Urothelium cell line (cell line): ENCODE data around the gene SMYD2.

Experiments used
- DNase-seq: peaks from one replicate; pipeline ENCODE4 v3.0.0; 2011; ENCODE audit warnings: low spot score, mixed read lengths
- FAIRE-seq: peaks from 2 replicates; lab custom pipeline; 2011; peaks lifted over from hg19 to GRCh38; lab: Jason Lieb, UNC

The SMYD2 gene

DNA sequence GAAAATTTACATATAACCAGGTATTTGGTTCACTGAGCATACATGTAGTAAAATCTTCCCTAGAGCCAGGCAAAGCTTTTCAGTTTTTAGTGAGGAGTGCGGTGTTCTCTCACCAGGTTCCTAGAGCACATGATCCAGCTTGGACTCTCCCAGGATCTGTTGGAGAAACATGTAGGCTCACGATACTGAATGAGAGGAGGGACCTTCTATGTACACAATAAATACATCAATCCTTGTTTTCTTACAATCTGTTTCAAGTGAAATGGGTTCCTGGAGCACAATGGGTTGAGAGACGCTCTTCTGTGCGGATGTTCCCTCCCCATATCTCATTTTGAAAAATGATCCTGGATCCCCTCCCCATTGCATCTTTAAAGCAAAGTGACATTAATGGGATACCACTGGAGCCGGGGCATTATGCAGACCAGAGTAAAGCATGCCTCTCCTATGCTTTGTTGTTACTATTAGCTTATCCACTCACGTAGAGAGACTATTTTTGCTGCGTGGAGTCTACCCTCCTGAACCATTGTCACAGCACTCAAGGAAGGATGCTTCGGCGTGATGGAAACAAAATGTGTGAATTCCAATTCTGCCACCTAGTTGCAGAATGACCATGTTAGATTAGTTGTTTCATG is 19.3 kb downstream of the SMYD2 start:
- FAIRE-seq (no peak), DNase-seq (no peak)

DNA sequence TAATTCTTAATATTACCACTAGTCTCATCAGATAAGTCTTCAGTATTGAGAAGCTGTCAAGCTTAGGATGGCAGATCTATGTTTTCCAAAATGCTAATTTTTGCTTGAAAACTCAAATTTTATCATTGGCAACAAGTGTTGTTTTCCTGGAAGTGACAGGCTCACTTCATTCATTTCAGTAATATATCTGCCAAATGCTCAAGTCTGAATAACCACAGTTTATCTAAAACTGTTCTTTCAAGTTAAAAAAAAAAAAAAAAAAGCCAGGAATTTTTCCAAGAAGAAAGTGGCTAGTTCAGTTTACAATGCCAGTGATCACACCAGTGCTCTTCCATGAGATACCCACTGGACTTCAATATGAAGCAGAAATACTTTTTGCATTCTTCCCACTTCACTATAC is 20.6 kb downstream of the SMYD2 start:
- FAIRE-seq: no peak
- no peak for DNase-seq

DNA sequence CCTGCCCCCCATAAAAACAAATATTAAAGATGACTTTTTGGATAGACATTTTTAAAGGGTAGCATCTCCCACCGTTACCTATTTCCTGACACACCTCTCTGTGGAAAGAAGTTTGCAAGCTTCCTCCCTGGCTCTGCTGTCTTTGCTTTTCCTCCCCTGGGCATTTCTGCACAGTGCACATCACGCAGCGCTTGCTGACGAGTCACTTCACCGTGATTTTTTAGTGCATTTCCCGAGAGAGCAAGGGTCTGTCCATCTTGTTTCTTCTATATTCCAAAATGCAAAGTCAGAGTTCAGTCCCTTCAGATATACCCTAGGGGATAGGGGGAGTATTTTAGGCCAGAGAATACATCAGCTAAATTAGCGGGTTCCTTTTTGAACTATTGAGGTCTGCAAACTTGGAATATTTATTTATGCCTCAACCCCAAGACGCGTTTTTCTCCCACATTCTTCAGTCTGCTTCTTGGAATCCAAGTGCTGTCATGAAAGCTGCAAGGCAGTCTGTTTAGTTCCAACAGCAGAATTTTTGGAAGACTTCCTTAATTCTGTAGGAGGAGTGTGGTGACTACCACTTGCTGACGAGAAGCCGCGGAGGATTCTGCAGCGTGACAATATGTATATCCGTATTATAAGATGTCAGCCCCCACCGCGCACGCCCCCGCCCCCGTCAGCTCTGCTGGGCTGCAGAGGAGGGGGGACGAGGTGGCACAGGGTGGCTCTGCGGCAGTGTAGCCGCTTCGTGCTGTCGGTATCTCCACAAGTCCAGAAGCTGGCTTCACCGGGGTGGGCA is 22.4 kb downstream of the SMYD2 start:
- DNase-seq (no peak), FAIRE-seq (no peak)

DNA sequence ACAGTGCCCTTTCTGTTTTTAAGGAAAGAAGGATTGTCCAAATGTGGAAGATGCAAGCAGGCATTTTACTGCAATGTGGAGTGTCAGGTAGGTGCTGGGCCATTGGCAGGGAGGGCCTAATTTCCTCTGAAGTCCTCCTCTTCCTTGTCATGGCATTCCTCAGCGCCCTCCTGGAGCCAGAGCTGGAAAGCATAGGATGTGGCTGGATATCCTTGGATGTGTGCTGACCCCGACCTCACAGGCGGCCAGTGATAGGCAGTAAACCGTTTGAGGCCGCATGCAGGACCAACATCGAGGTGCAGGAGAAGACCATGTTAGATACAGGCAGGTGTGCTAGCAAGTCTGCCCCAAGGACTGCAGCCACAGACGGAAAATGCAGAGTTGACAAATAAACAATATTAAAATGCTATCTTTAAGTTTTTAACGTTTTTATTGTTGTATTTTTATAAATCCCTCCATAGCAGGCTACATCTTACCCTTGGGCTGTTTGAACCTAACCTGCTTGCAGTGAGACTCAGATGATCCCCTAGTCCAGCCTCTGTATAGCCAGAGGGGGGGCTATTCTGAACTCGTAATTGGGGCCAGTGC is 24.3 kb downstream of the SMYD2 start:
- FAIRE-seq: no peak
- DNase-seq: no peak

DNA sequence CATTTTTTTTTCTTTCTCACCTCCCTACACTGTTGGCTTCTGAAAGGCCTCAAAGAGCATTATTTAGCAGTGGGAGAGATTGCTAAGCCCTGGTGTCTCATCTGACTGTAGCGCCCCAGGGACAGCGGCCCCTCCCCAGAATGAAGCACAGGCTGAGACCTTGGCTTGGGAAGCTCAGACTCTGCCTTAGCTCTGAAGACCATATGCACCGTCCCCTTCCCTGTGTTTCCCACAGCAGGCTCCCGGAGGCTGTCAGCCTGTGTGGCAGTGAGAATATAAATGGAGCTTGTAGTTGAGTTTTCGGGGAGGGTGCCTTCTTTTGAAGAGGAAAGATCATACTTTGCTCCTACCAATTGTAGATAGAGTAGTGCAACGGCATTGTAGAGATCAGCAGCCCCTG is 25.3 kb downstream of the SMYD2 start:
- DNase-seq (no peak), FAIRE-seq (no peak)

DNA sequence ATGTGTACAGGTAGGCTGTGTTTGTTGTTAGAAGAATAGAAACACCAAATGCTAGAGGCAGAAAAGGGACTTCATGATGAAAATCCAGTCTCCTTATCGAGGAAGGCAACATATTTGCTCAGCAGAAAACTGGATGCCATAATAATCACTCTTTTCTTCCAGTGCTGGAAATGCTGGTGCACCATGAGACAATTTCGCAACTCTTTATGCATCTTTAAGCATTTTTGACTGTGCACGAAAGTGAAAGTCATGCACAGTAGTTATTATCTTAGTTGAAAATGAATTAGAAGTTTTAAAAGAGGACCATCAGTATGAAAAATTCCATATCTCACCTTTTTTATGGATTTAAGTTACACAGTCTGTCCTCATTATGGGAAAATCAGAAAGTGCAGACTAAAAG is 29.1 kb downstream of the SMYD2 start:
- FAIRE-seq (no peak), DNase-seq (no peak)

DNA sequence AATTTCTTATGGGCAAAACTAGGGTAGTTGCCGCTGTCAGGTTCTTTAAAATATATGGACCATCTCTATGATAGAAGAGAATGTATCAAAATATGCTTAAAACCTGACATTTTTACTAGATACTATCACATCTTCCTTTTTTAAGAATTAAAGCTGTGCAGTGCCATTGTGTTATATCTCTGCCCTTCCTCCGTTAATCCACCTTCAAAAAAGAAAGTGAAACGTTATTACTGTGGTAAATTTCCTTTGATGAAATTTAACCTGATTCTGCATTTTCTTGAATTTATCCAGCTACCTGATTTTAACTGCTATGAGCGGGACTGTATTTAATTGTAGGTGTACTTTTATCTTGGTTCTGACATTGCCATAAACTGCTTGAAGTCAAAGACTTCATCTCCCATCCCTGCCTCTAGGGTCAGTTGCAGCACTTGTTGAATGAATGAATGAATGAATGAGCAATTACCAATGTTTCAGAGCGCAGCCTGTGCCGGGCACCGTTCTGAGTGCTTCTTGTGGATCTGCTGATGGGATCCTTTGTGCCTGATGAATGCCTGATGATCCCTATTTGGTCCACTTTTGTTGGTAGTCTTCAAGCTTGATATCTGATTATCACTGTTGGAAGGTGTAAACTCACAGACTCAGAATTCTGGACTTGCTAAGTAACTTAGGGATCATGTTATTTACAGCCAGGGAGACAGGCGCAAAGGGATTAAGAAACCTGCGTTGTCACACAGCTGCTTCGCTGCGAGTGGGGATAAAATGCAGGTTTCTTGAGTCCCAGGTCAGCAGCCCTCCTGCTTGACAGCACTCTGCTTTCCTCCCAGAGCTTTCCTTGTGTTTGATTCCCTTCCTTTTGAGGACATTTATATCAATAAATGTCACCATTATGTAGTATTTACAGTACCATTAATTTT is 30.1 kb downstream of the SMYD2 start:
- DNase-seq (no peak), FAIRE-seq (no peak)

DNA sequence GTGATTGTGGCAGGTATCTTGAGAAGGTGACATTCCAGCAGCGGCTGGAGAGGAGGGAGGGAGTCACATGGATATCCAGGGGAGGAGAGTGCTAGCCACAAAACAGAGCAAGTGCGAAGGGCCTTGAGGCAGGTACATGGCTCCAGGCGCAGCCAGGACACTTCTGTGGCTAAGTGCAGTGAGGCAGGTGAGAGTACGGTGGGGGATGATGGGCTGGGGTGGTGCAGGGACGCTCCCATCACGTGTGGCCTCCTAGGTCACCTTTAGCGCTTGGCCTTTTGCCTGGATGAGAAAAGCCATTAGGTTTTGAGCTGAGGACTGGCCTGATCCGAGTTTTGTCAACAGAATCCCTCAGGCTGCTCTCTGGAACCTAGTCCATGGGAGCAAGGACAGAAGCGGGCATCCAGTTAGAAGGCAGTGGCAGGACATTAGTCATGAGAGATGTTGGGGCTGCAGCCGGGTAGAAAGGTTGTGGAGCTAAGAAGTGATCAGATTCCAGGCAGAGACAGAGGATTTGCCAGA is 31.6 kb downstream of the SMYD2 start:
- no peak for DNase-seq
- no peak for FAIRE-seq

DNA sequence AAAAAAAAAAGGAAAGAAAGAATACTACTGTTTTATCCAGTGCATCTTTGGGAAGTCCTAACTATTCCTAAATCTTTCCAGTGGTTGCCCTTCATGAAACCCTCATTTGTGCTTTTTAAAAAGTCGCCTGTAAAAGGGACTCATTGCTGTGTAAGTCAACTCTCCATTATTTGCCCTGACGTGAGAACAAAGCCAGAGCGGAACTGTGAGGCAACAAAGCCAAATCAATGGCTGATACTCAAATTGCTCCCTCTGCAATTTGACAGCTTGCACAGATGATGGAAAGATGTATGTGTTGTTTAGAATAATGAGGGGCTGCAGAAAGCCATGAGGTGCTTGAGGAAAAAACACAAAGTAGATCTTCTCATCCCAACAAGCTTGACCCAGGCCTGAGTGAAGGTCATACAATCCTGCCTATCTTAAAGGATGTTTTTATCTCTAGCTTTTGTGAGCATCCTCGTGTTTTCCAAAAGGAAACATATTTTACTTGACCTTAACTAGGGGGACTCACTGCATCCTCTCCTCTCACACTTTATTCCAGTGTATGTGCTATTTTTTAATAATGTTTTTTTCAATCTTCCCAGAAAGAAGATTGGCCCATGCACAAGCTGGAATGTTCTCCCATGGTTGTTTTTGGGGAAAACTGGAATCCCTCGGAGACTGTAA is 33.4 kb downstream of the SMYD2 start:
- no peak for DNase-seq
- no peak for FAIRE-seq

DNA sequence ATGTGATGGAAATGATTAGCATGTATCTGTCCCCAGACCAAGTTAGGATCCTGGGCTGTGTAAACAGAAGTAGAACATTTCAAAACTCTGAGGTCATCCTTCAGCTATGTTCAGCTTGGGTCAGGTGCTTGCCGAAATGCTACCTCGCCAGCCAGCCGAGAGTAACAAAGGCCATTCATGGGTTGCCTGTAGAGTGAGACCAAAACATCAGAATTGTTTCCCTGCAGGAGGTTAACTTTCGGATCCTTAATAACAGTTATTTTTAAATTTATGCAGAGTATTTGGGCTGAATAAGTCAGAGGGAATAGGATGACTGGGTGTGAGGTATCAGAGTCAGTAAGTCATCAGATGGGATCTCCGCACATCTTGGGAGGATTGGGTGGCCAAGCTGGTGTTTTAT is 35.6 kb downstream of the SMYD2 start:
- no peak for FAIRE-seq
- DNase-seq: peak; percentile 66

DNA sequence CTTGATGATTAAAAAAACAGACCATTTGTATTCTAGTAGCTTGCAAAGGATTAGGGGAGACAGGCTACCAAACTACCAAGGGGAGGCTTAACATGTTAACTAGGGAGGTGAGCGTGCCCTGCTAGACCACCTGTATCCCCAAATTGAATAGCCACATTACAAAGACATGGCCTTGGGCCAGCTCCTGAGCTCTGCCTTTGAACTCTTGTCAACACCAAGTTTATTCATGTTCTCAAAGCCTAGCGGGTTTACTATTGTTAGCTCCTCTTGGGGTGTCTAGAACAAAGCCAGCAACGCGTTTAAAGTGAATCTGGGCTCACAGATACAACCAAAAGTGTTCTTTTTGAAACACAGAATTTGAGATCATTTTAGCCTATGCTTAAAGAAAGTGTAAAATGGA is 36.3 kb downstream of the SMYD2 start:
- DNase-seq (no peak), FAIRE-seq (no peak)

DNA sequence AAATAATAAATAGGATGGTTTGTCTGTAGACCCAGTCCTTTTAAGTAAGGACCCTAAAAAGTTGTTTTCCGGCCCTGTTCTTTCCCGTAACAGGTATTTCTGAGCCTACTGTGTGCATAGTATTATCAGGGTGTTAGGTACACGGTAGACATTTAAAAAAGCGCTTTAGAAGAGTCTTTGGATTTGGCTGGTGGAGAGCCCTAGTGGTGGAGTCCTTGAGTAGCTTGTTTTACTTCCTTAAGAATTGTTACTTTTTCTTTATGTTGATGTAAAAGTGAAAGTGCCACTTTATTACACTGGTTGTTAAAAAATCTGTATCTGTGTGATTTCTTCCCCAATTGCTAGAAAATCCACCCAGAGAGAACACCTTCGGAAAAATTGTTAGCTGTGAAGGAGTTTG is 36.8 kb downstream of the SMYD2 start:
- no peak for FAIRE-seq

DNA sequence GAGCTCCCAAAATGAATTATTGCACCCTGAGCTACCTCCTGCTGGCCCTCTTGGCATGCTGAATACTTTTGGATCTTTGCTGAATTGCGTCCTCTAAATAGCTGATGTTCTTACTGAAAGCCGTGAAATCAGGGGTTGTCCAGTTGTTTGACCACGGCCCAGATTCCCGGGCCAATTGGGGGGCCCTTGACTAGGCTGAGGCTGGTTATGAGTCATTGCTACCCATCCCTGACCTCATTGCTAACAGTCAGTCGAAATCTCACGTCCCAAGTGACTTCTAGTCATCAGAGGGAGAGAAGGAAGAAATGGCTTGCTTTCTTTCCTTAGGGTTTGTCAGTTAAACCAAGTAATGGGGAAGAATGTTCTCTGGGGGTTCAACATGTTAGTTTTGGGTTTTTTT is 37.4 kb downstream of the SMYD2 start:
- no peak for FAIRE-seq
- DNase-seq: no peak

More for the DNA sequence above, 36.8 kb downstream of the SMYD2 start:
- no peak for DNase-seq

DNA sequence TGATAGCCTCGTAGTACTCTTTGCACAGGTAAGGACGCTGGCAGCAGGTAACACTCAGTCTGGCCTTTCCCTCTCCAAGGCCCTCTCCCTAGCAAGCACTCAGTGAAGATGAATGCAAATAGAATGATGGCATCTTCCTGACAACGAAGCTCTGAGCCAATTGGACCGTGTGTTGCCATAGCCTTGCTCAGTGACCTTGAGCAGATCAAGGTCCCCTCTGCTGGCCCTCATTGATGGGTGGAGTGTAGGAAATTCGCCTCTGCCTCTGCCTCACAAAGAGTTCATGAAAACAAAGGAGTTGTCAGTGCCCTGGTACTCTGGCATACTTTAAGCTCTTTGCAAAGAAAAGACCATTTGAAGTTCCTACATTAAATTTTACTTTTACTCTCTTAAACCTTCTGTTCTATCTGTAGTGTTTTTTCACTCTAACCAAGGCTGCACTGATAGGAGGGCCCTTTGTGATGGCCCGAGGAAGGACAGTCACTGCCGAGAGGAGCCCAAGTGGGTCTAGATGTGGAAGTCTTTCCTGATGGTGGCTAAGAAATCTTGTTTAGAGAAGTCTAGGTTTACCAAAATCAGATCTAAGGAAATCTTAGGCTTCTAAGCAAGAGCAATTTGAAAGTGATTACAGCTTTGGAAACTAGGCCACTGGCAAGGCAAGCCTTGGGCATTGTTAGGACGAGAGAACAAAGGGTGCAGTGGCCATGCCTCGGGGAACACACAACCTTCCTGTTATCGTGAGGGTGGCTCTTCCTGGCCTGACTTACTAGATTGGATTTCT is 38.2 kb downstream of the SMYD2 start:
- FAIRE-seq (no peak), DNase-seq (no peak)

DNA sequence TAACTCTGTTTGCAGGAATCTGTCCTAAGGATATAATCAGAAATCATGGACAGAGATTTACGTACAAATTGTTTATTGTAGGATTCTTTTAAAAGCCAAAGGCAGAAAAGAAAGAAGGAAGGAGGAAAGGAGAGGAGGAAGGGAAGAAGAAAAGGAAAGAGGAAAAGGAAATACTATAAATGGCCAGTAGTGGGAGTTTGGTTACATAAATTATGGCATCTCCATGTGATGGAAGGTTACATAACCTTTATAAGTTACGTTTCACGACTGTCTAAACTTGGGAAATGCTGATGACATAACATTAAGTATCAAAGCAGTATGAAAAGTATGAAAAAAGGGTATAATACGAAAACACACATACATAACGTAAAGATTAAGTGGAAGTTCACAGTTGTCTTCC is 39.0 kb downstream of the SMYD2 start:
- DNase-seq (no peak), FAIRE-seq (no peak)

DNA sequence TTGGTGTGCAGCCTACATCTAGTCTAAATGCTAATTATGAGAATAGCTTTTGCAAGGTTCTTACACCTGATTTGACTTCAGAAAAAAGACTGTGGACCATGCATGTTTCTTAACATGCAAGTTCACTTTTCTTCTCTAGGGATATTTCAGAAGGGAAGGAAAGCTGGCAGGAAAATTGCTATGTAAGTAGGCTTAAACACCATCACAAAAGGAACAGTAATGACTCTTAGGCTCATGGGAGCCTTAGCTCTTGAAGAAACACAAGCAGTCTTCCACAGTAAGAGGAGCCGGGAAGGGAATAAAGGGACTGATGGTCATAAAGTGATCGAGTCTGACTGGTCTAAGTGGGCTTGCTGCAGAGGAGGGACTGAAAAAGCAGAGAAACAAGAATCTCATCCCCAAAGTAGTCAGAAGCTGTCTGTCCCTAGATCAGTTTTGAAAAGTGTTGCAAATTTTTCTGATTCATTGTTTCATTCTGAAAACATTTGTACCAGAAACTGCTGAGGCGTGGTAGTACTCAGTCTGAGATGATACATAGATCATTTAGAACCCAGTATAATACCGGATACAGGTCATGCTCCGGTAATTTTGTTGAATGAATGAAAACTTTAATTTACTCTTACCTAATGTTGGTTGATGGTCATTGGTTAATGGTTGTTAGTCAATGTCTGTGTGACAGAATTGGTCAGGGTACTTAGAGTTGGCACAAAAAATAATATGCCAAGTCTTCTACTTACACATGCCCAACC is 40.9 kb downstream of the SMYD2 start:
- FAIRE-seq (no peak), DNase-seq (no peak)

DNA sequence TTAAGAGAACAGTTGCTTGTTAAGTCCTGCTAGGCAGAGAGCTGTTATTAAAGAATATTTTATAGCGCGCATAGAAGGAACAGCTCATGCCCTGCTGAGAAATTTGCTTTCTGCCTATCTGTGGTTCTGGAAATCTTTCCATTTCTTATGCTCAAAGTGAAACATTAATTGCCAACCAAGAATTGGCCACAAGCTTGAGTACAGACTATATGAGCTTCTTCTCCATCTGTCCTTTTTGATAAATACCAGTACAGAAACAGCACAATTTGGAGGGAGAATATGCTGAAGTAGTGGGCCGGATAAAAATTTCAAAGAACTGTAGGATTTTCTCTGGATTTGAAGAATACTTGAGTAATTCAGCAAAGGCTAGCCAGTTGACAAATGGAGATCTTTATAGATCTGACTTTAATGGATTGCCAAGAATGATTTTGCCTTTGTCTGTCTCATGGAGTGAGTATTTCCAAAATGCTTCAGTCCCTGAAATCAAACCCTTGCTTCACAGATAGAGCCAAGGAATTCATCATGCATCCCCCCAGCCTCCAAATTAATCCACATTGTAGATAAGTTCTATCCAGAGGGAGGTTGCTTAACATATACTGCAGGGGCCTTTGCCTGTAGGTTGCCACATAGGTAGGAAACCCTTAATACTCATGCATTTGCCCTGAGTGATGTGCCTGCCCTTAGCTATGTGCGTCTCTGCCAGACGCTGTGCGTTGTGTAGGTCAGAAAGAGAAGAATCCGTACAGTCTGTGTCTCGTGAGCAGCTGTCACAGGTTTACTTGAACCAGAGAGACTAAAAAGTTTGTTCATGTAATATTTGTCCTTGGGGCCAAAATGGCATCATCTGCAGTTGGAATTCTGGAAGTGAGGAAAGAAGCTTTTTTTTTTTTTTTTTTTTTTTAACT is 44.2 kb downstream of the SMYD2 start:
- no peak for FAIRE-seq

DNA sequence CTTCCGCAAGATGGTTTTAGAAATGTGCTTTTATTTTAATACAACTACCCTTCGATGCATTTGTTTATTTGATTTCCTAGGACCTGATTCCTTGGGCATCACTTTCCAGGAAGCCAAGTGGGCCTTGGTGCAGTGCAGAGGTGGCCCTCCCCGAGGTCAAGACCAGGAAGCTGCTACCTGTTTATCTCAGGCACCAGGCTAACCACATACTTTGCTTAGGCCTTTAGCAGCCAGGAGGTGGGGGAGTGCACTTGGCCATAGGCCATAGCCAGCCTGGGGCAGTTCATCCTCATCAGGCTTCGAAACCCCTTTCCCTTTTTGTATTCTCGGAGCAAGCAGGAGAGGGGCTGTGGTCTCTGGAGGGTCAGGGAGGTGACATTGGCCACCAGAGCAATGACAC is 45.4 kb downstream of the SMYD2 start:
- DNase-seq (no peak), FAIRE-seq (no peak)

More for the DNA sequence above, 44.2 kb downstream of the SMYD2 start:
- DNase-seq: no peak
